GM19025 (cell line): ENCODE measurements around the gene USP7.

ENCODE experiments used
- ATAC-seq: cut with Tn5 transposase; IDR thresholded peaks from one replicate; pipeline ENCODE4 v1.9.1; 2021; ENCODE audit warnings: mild to moderate bottlenecking, low read depth, moderate library complexity; ENCODE audit not compliant: unreplicated experiment

USP7 gene

GRCh38 chr16:8905795-8906591, 57.7 kb downstream of the USP7 start:
- no peak for ATAC-seq

- ATAC-seq = no peak
These were observed 58.4 kb downstream of the USP7 start for GRCh38 chr16:8905168-8905762.

- ATAC-seq = no peak
These were observed 59.7 kb downstream of the USP7 start for GRCh38 chr16:8904018-8904430.

- no peak for ATAC-seq
These were observed 60.7 kb downstream of the USP7 start for GRCh38 chr16:8903004-8903403.

GRCh38 chr16:8901320-8901861, 62.3 kb downstream of the USP7 start:
- no peak for ATAC-seq

GRCh38 chr16:8900343-8900742, 63.4 kb downstream of the USP7 start:
- ATAC-seq = no peak

GRCh38 chr16:8899709-8900317, 63.9 kb downstream of the USP7 start:
- ATAC-seq = no peak

GRCh38 chr16:8898660-8899318, 64.9 kb downstream of the USP7 start:
- ATAC-seq = no peak

GRCh38 chr16:8894736-8895334, 68.9 kb downstream of the USP7 start:
- no peak for ATAC-seq

GRCh38 chr16:8893976-8894690, 69.6 kb downstream of the USP7 start:
- no peak for ATAC-seq

- ATAC-seq = no peak
These were observed 70.3 kb downstream of the USP7 start for GRCh38 chr16:8893426-8893825.

- ATAC-seq = peak; percentile 14
These were observed 71.6 kb downstream of the USP7 start for GRCh38 chr16:8892101-8892575.

GRCh38 chr16:8890549-8890921, 73.2 kb downstream of the USP7 start:
- no peak for ATAC-seq

- ATAC-seq = no peak
These were observed 73.7 kb downstream of the USP7 start for GRCh38 chr16:8889893-8890548.

GRCh38 chr16:8888951-8889892, 74.5 kb downstream of the USP7 start:
- ATAC-seq = no peak

GRCh38 chr16:8887952-8888560, 75.7 kb downstream of the USP7 start:
- ATAC-seq = no peak

- ATAC-seq = no peak
These were observed 76.3 kb downstream of the USP7 start for GRCh38 chr16:8887431-8887765.
